Pancreas (tissue), 10 donors: ENCODE measurements around the gene ZNF687. TPM values are rescaled to one million over a fixed set of nuclear protein-coding genes. Genes with fewer than 3 reads are reported as not detected.

Experiments used
- ATAC-seq, 4 donors: fragments of 200-7000 bp; cut with Tn5 transposase; one replicate each; pipeline versions ENCODE4 v1.8.0 to v1.9.1; 2020; ENCODE audit warnings: mild to moderate bottlenecking in 4 of 4, moderate library complexity in 4 of 4
- DNase-seq, 6 donors: peaks; one replicate each; pipeline ENCODE4 v3.0.0-alpha.2; 2020
- FAIRE-seq: peaks from 2 replicates; lab custom pipeline; 2012; peaks lifted over from hg19 to GRCh38; lab: Jason Lieb, UNC
- H3K27ac ChIP-seq, 4 donors: fragments of 200-600 bp; sonication (generic); 1 replicate in 3 of 4; 2 replicates in 1 of 4; pipeline versions ENCODE4 v1.5.0 to v1.8.0; 2020
- H3K27me3 ChIP-seq, 4 donors: fragments of 200-600 bp; one replicate each; pipeline ENCODE4 v1.8.0; 2021
- H3K36me3 ChIP-seq, 3 donors: fragments of 200-600 bp; sonication (generic) in 1 of 3; one replicate each; pipeline versions ENCODE4 v1.5.0 to v1.8.0; 2020 to 2021
- H3K4me1 ChIP-seq, 3 donors: fragments of 200-600 bp; one replicate each; pipeline ENCODE4 v1.8.0; 2021
- H3K4me3 ChIP-seq, 4 donors: fragments of 200-600 bp; sonication (generic) in 2 of 4; one replicate each; pipeline versions ENCODE4 v1.5.0 to v1.8.0; 2020 to 2021
- H3K9me3 ChIP-seq, 4 donors: fragments of 200-600 bp; one replicate each; pipeline ENCODE4 v1.8.0; 2021
- WGBS, 2 donors: extraction: QIAGEN DNeasy Blood & Tissue Kit; methylation state at CpG; one replicate each; pipeline ENCODE4 v1.1.7; 2013; 5-methylcytosine and 5-hydroxymethylcytosine counted together
- intact Hi-C, 3 donors: fragments of 100-400 bp; cut with DNase I; formaldehyde crosslinking; loops; one replicate each; pipeline versions ENCODE4 v1.11.1 to v1.14.2; 2022
- polyA plus RNA-seq, 2 donors: library from polyadenylated mRNA; stranded (reverse); fragments of 200-250 nt; gene quantifications; one replicate each; pipeline ENCODE4 v1.2.3, GENCODE V29; 2013
- total RNA-seq, 6 donors: library from RNA; stranded (reverse); fragmentation: NEBNext Ultra II Directional in 4 of 6; extraction: Animal tissue kit (Norgen Biotek cat#: 25700) in 4 of 6; gene quantifications; one replicate each; pipeline versions ENCODE4 v1.2.1 to v1.2.4, GENCODE V29; 2021 to 2023
- TF ChIP-seq, protein P1 (sequence below), 4 donors: fragments of 200-600 bp; sonication (generic) in 3 of 4; IDR thresholded peaks; one replicate each; pipeline versions ENCODE4 v1.5.0 to v1.8.0; 2021; ENCODE audit warnings: antibody characterized with exemption in 4 of 4
- donor health status: healthy with polysubstance abuse.
- donor health status: DM: no; HTN: no; CAD: no; lungs with moderate emphysema.
- donor health status: DM: no; HTN: no; CAD: no.
- donor health status: control.
- donor health status: control.
- donor health status: Bipolar disorder and iron deficiency.
- donor health status: DM: yes; HTN: yes; CAD: no.
- donor health status: DM: no; HTN: no; CAD: no.
- donor health status: DM: no; HTN: no; CAD: no.
- donor health status: DM: yes; HTN: yes; CAD: no.

ZNF687 gene
- total and polyA plus RNA-seq, 8 donors, result 9.8 to 23.4 (median 16.3) TPM

DNA sequence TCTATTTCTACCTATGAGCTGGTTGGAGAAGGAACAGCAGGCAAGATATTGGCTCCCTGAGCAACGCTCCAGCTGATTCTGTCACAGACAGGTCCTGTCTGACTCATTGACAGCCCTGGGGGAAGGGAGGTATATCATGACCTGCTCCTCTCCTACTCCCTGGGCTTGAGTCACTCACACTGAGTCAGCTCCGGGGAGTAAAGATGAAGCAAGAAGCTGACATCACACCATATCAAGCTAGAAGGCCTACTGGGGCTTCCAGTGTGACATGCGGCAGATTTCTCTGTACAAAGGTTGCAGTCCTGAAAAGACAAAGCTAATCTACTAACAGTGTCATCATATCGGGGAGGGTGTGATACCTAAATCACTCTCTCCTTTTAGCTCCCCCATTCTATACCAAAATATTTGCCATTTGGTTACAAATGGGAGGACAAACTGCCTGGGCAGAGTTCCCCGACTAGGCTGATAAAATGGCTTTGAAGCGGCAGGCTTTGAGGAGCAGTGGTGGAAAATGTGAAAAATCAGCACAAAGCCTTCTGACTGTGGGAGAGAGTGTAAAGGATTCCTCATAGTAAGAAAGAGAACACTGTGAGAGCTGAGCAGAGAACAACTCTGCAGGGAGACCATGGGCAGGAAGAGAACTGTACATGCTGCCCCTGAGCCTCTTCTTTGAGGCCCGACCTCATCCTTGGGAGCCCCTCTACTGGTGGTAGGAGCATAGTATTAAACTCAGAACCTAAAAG is 29.7 kb downstream of the ZNF687 start:
- peak overlapping the region in 3 of 4 donors; percentile 4 to 62 (median 19) for H3K27ac ChIP-seq
- H3K4me3 ChIP-seq, result no peak overlapping the region
- WGBS, 2 donors, result 64 to 72% methylated on average over 7 of the region's 7 CpGs
- no peaks in the 10 kb centered on the region for H3K9me3 ChIP-seq
- peaks cover 0 to 13% (median 3%) of the 10 kb centered on the region in 3 donors for H3K4me1 ChIP-seq
- FAIRE-seq (no peak), DNase-seq (peak in 3 of 6 donors; percentile 45 to 68 (median 52)), ATAC-seq (peak; percentile 77 to 91 (median 84))
- intact Hi-C loops, result no loop called here
- TF ChIP-seq, protein P1, sequence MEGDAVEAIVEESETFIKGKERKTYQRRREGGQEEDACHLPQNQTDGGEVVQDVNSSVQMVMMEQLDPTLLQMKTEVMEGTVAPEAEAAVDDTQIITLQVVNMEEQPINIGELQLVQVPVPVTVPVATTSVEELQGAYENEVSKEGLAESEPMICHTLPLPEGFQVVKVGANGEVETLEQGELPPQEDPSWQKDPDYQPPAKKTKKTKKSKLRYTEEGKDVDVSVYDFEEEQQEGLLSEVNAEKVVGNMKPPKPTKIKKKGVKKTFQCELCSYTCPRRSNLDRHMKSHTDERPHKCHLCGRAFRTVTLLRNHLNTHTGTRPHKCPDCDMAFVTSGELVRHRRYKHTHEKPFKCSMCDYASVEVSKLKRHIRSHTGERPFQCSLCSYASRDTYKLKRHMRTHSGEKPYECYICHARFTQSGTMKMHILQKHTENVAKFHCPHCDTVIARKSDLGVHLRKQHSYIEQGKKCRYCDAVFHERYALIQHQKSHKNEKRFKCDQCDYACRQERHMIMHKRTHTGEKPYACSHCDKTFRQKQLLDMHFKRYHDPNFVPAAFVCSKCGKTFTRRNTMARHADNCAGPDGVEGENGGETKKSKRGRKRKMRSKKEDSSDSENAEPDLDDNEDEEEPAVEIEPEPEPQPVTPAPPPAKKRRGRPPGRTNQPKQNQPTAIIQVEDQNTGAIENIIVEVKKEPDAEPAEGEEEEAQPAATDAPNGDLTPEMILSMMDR (IDR thresholded peaks at IDR 0.05), result no peak
- H3K36me3 ChIP-seq, result peaks cover 0 to 38% (median 12%) of the 10 kb centered on the region in 3 donors
- H3K27me3 ChIP-seq, result no peaks in the 10 kb centered on the region

DNA sequence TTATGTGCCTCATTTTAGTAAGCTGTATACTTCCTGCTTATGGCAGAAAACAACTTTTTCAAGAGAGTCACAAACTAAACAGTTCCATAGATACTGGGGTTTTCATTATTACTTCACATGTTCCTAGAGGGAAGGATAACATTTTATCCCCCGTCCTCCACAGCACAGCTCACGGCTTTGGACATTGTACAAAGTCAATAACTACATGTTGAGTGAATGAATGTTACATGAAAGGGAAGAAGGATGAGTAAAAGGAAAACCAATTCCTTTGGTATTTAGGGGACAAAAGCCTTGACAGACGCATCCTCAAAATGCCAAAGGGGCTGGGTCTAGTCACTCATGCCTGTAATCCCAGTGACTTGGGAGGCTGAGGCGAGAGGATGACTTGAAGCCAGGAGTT is 30.3 kb downstream of the ZNF687 start:
- ATAC-seq (no peak), DNase-seq (no peak), FAIRE-seq (no peak)
- Histone ChIP-seq H3K36me3 (peaks cover 0 to 32% (median 6%) of the 10 kb centered on the region in 3 donors), H3K27me3 (no peaks in the 10 kb centered on the region), H3K27ac (peak overlapping the region in 2 of 4 donors; percentile 4 to 62), H3K4me3 (no peak overlapping the region), H3K4me1 (peaks cover 0 to 13% (median 3%) of the 10 kb centered on the region in 3 donors), H3K9me3 (no peaks in the 10 kb centered on the region)
- intact Hi-C loops, result no loop called here
- TF ChIP-seq, protein P1 (IDR thresholded peaks at IDR 0.05), result no peak
- 91 to 97% methylated on average over 4 of the region's 4 CpGs for WGBS, 2 donors

DNA sequence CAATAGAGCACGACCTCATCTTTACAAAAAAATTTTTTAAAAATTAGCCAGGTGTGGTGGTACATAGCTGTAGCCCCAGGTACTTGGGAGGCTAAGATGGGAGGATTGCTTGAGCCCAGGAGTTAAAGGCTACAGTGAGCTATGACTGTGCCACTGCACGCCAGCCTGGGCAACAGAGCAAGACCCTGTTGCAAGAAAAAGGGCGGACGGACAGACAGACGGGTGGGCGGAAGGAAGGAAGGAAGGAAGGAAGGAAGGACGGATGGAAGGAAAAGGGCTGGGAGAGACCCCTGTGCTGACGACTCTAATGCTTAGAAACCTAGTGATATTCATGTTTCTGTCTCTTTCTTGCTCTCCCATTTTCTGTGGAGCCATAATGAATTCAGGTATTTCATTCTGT is 30.7 kb downstream of the ZNF687 start:
- ATAC-seq (no peak), DNase-seq (no peak), FAIRE-seq (no peak)
- Histone ChIP-seq H3K27ac (no peak overlapping the region), H3K36me3 (peaks cover 0 to 30% (median 4%) of the 10 kb centered on the region in 3 donors), H3K9me3 (no peaks in the 10 kb centered on the region), H3K4me1 (peaks cover 0 to 13% (median 3%) of the 10 kb centered on the region in 3 donors), H3K27me3 (no peaks in the 10 kb centered on the region), H3K4me3 (no peak overlapping the region)
- 90% methylated on average over 8 of the region's 8 CpGs for WGBS, 2 donors
- intact Hi-C loops, result no loop called here
- TF ChIP-seq, protein P1 (IDR thresholded peaks at IDR 0.05), result no peak

DNA sequence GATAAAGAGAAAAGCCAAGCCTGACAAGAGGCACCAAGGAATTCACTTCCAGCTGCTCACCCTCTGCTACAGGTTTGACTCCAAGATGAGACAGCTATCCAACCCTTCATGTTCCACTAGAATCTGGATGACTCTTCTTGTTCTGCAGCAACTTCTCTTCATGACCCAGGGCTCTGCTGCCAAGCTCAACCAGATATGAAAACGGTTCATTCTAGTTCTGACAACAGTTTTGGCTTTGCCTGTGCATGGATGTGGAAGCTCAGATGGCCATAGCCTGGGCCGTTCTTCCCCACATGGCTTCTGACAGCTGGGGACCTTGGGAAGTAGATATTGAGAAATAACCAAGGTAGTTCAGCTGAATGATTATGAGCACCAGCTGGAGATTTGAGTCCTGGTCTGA is 31.4 kb downstream of the ZNF687 start:
- Histone ChIP-seq H3K4me1 (peaks cover 0 to 13% (median 3%) of the 10 kb centered on the region in 3 donors), H3K27me3 (no peaks in the 10 kb centered on the region), H3K4me3 (no peak overlapping the region), H3K9me3 (no peaks in the 10 kb centered on the region), H3K27ac (no peak overlapping the region), H3K36me3 (peaks cover 0 to 23% (median 4%) of the 10 kb centered on the region in 3 donors)
- WGBS, 2 donors, result 38% methylated on average over 2 of the region's 2 CpGs
- intact Hi-C loops, result no loop called here
- peak in 1 of 4 donors; percentile 11 for ATAC-seq
- no peak for DNase-seq
- no peak for FAIRE-seq
- TF ChIP-seq, protein P1 (IDR thresholded peaks at IDR 0.05), result no peak
